ENCODE results near the gene CLCN2.

The CLCN2 gene

GRCh38 chr3:184391266-184391665 lies 29.9 kb upstream of the CLCN2 start:
- TF ChIP-seq CTCF (IDR thresholded peaks at IDR 0.05; ENCODE audit: low read depth, low read length), result no peak
- no peak overlapping the region for H3K4me3 ChIP-seq (ENCODE audit: low read depth, low read length)

- TF ChIP-seq CTCF (IDR thresholded peaks at IDR 0.05; ENCODE audit: low read depth, low read length), result no peak
- H3K4me3 ChIP-seq (ENCODE audit: low read depth, low read length), result no peak overlapping the region
These were observed 28.6 kb upstream of the CLCN2 start for GRCh38 chr3:184389935-184390528.

GRCh38 chr3:184389384-184389783 lies 28.0 kb upstream of the CLCN2 start:
- H3K4me3 ChIP-seq (ENCODE audit: low read depth, low read length), result no peak overlapping the region
- TF ChIP-seq CTCF (IDR thresholded peaks at IDR 0.05; ENCODE audit: low read depth, low read length), result no peak

- no peak overlapping the region for H3K4me3 ChIP-seq (ENCODE audit: low read depth, low read length)
These were observed 27.5 kb upstream of the CLCN2 start for GRCh38 chr3:184388936-184389230.

GRCh38 chr3:184388164-184388935 lies 26.9 kb upstream of the CLCN2 start:
- H3K4me3 ChIP-seq (ENCODE audit: low read depth, low read length), result no peak overlapping the region
- no peak for TF ChIP-seq CTCF (IDR thresholded peaks at IDR 0.05; ENCODE audit: low read depth, low read length)

More at GRCh38 chr3:184388936-184389230, 27.5 kb upstream of the CLCN2 start:
- TF ChIP-seq CTCF (IDR thresholded peaks at IDR 0.05; ENCODE audit: low read depth, low read length), result no peak

GRCh38 chr3:184387174-184387714 lies 25.8 kb upstream of the CLCN2 start:
- TF ChIP-seq CTCF (IDR thresholded peaks at IDR 0.05; ENCODE audit: low read depth, low read length), result no peak

More at GRCh38 chr3:184387174-184387714, 25.8 kb upstream of the CLCN2 start:
- no peak overlapping the region for H3K4me3 ChIP-seq (ENCODE audit: low read depth, low read length)
